Gastroesophageal sphincter (tissue), 4 donors: ENCODE data around the gene SHQ1. TPM values are rescaled to one million over a fixed set of nuclear protein-coding genes. Genes with fewer than 3 reads are reported as not detected.

Experiments used
- ATAC-seq: fragments of 150-250 bp; one replicate; pipeline ENCODE4 v1.9.1; 2016; ENCODE audit warnings: mild to moderate bottlenecking, moderate library complexity
- H3K27ac ChIP-seq, 4 donors: fragments of 200-600 bp; sonication (generic) in 3 of 4; 1 replicate in 3 of 4; 2 replicates in 1 of 4; pipeline ENCODE4 v1.5.1; 2016 to 2019
- H3K27me3 ChIP-seq: fragments of 200-600 bp; sonication (generic); one replicate; pipeline ENCODE4 v1.5.1; 2019
- H3K36me3 ChIP-seq, 2 donors: fragments of 200-600 bp; sonication (generic); one replicate each; pipeline ENCODE4 v1.5.1; 2019; ENCODE audit warnings: control low read depth in 1 of 2
- H3K4me1 ChIP-seq, 3 donors: fragments of 200-600 bp; sonication (generic); 1 replicate in 2 of 3; 2 replicates in 1 of 3; pipeline ENCODE4 v1.5.1; 2016 to 2019; ENCODE audit warnings: control low read depth in 2 of 3
- H3K4me3 ChIP-seq, 2 donors: fragments of 200-600 bp; sonication (generic); one replicate each; pipeline ENCODE4 v1.5.1; 2019; ENCODE audit warnings: mild to moderate bottlenecking in 1 of 2, moderate library complexity in 1 of 2
- H3K9me3 ChIP-seq, 3 donors: fragments of 200-600 bp; sonication (generic); one replicate each; pipeline ENCODE4 v1.5.1; 2017 to 2019; ENCODE audit warnings: control low read depth in 2 of 3
- CTCF ChIP-seq, 4 experiments: fragments of 200-600 bp in 2 of 4; fragments of 450-650 bp in 2 of 4; sonication (generic) in 1 of 4; IDR thresholded peaks; one replicate each; pipeline ENCODE4 v1.5.1; 2017 to 2019; ENCODE audit warnings: antibody characterized with exemption in 4 of 4, mild to moderate bottlenecking in 2 of 4, moderate library complexity in 2 of 4
- EP300 ChIP-seq: sonication (generic); formaldehyde crosslinking; IDR thresholded peaks from one replicate; pipeline ENCODE4 v1.6.1; 2017; ENCODE audit warnings: antibody characterized with exemption, mild to moderate bottlenecking
- POLR2A ChIP-seq, 2 donors: fragments of 450-650 bp; IDR thresholded peaks; one replicate each; pipeline ENCODE4 v1.6.1; 2017; ENCODE audit warnings: antibody characterized with exemption in 2 of 2, mild to moderate bottlenecking in 2 of 2, moderate library complexity in 1 of 2
- POLR2AphosphoS5 ChIP-seq: sonication (generic); formaldehyde crosslinking; IDR thresholded peaks from one replicate; pipeline ENCODE4 v1.6.1; 2017; ENCODE audit warnings: antibody characterized with exemption
- WGBS, 2 donors: methylation state at CpG; one replicate each; pipeline ENCODE4 v1.1.5; 2018; ENCODE audit warnings: low coverage in 1 of 2; 5-methylcytosine and 5-hydroxymethylcytosine counted together
- total RNA-seq, 4 donors: library from RNA; depleted of rRNA; stranded (reverse); fragments of >200 nt; gene quantifications; one replicate each; pipeline ENCODE4 v1.1.0, GENCODE V29; 2016

SHQ1 gene
- total RNA-seq, 4 donors from 2014 or later, result 7.0 to 17.1 (median 11.2) TPM

GRCh38 chr3:72763751-72764440 is 84.3 kb downstream of the SHQ1 start:
- peaks cover 0 to 32% (median 3%) of the 10 kb centered on the region in 3 donors for H3K4me1 ChIP-seq
- H3K36me3 ChIP-seq, result no peaks in the 10 kb centered on the region
- peak; percentile 8 for TF ChIP-seq POLR2AphosphoS5
- no peak for TF ChIP-seq EP300
- no peaks in the 10 kb centered on the region for H3K9me3 ChIP-seq
- H3K4me3 ChIP-seq, result no peak overlapping the region
- H3K27me3 ChIP-seq, result no peaks in the 10 kb centered on the region
- no peak overlapping the region for H3K27ac ChIP-seq
- no peak for ATAC-seq
- 52 to 69% methylated on average over 5 of the region's 8 CpGs for WGBS, 2 donors

GRCh38 chr3:72761410-72761809 is 86.8 kb downstream of the SHQ1 start:
- 80 to 90% methylated on average over 3 of the region's 3 CpGs for WGBS, 2 donors
- H3K9me3 ChIP-seq, result no peaks in the 10 kb centered on the region
- ATAC-seq, result no peak
- H3K27ac ChIP-seq, result no peak overlapping the region
- no peak for TF ChIP-seq POLR2AphosphoS5
- no peak for TF ChIP-seq POLR2A (IDR thresholded peaks at IDR 0.05)
- no peak for TF ChIP-seq CTCF (IDR thresholded peaks at IDR 0.05)
- no peak for TF ChIP-seq EP300
- H3K27me3 ChIP-seq, result no peaks in the 10 kb centered on the region
- H3K36me3 ChIP-seq, result no peaks in the 10 kb centered on the region
- peaks cover 0 to 13% (median 3%) of the 10 kb centered on the region in 3 donors for H3K4me1 ChIP-seq
- no peak overlapping the region for H3K4me3 ChIP-seq

- Histone ChIP-seq H3K27me3 (no peaks in the 10 kb centered on the region), H3K4me3 (no peak overlapping the region), H3K36me3 (peaks cover 0 to 5% of the 10 kb centered on the region in 2 donors), H3K9me3 (no peaks in the 10 kb centered on the region), H3K27ac (no peak overlapping the region), H3K4me1 (peaks cover 0 to 13% (median 3%) of the 10 kb centered on the region in 3 donors)
- no peak for TF ChIP-seq POLR2A (IDR thresholded peaks at IDR 0.05)
- TF ChIP-seq POLR2AphosphoS5, result no peak
- no peak for TF ChIP-seq EP300
- no peak for TF ChIP-seq CTCF (IDR thresholded peaks at IDR 0.05)
- WGBS, 2 donors, result 88 to 91% methylated on average over 2 to 3 of the region's 3 CpGs
- ATAC-seq, result no peak
These were observed 88.0 kb downstream of the SHQ1 start for GRCh38 chr3:72760225-72760624.

GRCh38 chr3:72756900-72757299 is 91.3 kb downstream of the SHQ1 start:
- no peak for ATAC-seq
- H3K36me3 ChIP-seq, result peaks cover 0 to 5% of the 10 kb centered on the region in 2 donors
- 61 to 94% methylated on average over 3 of the region's 3 CpGs for WGBS, 2 donors
- H3K4me3 ChIP-seq, result no peak overlapping the region
- H3K27ac ChIP-seq, result no peak overlapping the region
- TF ChIP-seq EP300, result no peak
- TF ChIP-seq POLR2AphosphoS5, result no peak
- TF ChIP-seq CTCF (IDR thresholded peaks at IDR 0.05), result no peak
- no peak for TF ChIP-seq POLR2A (IDR thresholded peaks at IDR 0.05)
- no peaks in the 10 kb centered on the region for H3K27me3 ChIP-seq
- no peaks in the 10 kb centered on the region for H3K4me1 ChIP-seq
- H3K9me3 ChIP-seq, result no peaks in the 10 kb centered on the region

GRCh38 chr3:72754582-72754981 is 93.7 kb downstream of the SHQ1 start:
- Histone ChIP-seq H3K4me3 (no peak overlapping the region), H3K36me3 (peaks cover 0 to 5% of the 10 kb centered on the region in 2 donors), H3K27ac (no peak overlapping the region), H3K27me3 (no peaks in the 10 kb centered on the region), H3K9me3 (no peaks in the 10 kb centered on the region), H3K4me1 (no peaks in the 10 kb centered on the region)
- ATAC-seq, result no peak
- 100% methylated on average over 2 of the region's 2 CpGs; no CpG with 5 or more reads in 1 of the 2 donors for WGBS, 2 donors
- TF ChIP-seq CTCF (IDR thresholded peaks at IDR 0.05) (no peak), EP300 (no peak), POLR2A (IDR thresholded peaks at IDR 0.05) (no peak), POLR2AphosphoS5 (no peak)
